ENCODE data around the gene CD200R1L.

The CD200R1L gene

GRCh38 chr3:112822064-112823055 is 24.3 kb downstream of the CD200R1L start:
- DNase-seq (ENCODE audit: low read depth in 3 of 3) = no peak

GRCh38 chr3:112818289-112818688 is 28.4 kb downstream of the CD200R1L start:
- no peak for DNase-seq (ENCODE audit: low read depth in 3 of 3)

- DNase-seq (ENCODE audit: low read depth in 3 of 3) = no peak
Measured at GRCh38 chr3:112817797-112818196, 28.9 kb downstream of the CD200R1L start.

GRCh38 chr3:112817271-112817670 is 29.4 kb downstream of the CD200R1L start:
- DNase-seq (ENCODE audit: low read depth in 3 of 3) = no peak

GRCh38 chr3:112815981-112816380 is 30.7 kb downstream of the CD200R1L start:
- DNase-seq (ENCODE audit: low read depth in 3 of 3) = no peak

- no peak for DNase-seq (ENCODE audit: low read depth in 3 of 3)
Measured at GRCh38 chr3:112814266-112814665, 32.4 kb downstream of the CD200R1L start.

GRCh38 chr3:112813723-112814171 is 32.9 kb downstream of the CD200R1L start:
- no peak for DNase-seq (ENCODE audit: low read depth in 3 of 3)

- no peak for DNase-seq (ENCODE audit: low read depth in 3 of 3)
Measured at GRCh38 chr3:112813016-112813415, 33.6 kb downstream of the CD200R1L start.

- DNase-seq (ENCODE audit: low read depth in 3 of 3) = no peak
Measured at GRCh38 chr3:112811917-112812660, 34.6 kb downstream of the CD200R1L start.

- DNase-seq (ENCODE audit: low read depth in 3 of 3) = no peak
Measured at GRCh38 chr3:112811131-112811884, 35.4 kb downstream of the CD200R1L start.

- no peak for DNase-seq (ENCODE audit: low read depth in 3 of 3)
Measured at GRCh38 chr3:112810561-112810960, 36.1 kb downstream of the CD200R1L start.

- no peak for DNase-seq (ENCODE audit: low read depth in 3 of 3)
Measured at GRCh38 chr3:112808136-112808535, 38.5 kb downstream of the CD200R1L start.

- no peak for DNase-seq (ENCODE audit: low read depth in 3 of 3)
Measured at GRCh38 chr3:112807685-112808084, 39.0 kb downstream of the CD200R1L start.

- no peak for DNase-seq (ENCODE audit: low read depth in 3 of 3)
Measured at GRCh38 chr3:112806903-112807302, 39.8 kb downstream of the CD200R1L start.

GRCh38 chr3:112805126-112805525 is 41.5 kb downstream of the CD200R1L start:
- no peak for DNase-seq (ENCODE audit: low read depth in 3 of 3)

GRCh38 chr3:112804021-112804420 is 42.6 kb downstream of the CD200R1L start:
- DNase-seq (ENCODE audit: low read depth in 3 of 3) = no peak

GRCh38 chr3:112803467-112803866 is 43.2 kb downstream of the CD200R1L start:
- no peak for DNase-seq (ENCODE audit: low read depth in 3 of 3)

GRCh38 chr3:112802338-112802737 is 44.3 kb downstream of the CD200R1L start:
- DNase-seq (ENCODE audit: low read depth in 3 of 3) = no peak

GRCh38 chr3:112799946-112800345 is 46.7 kb downstream of the CD200R1L start:
- no peak for DNase-seq (ENCODE audit: low read depth in 3 of 3)

- DNase-seq (ENCODE audit: low read depth in 3 of 3) = no peak
Measured at GRCh38 chr3:112794622-112795172, 52.0 kb downstream of the CD200R1L start.

- no peak for DNase-seq (ENCODE audit: low read depth in 3 of 3)
Measured at GRCh38 chr3:112793326-112794081, 53.2 kb downstream of the CD200R1L start.

Data from stimulated activated CD4-positive, alpha-beta T cell treated with anti-CD3 and anti-CD28 coated beads, TNF-alpha, amount 100 ng/mL, for 4 hours (primary cell).